Thyroid gland (tissue), 4 donors: ENCODE data around the gene PHTF1. TPM values are rescaled to one million over a fixed set of nuclear protein-coding genes. Genes with fewer than 3 reads are reported as not detected.

Source experiments
- DNase-seq, 2 donors: peaks; one replicate each; pipeline ENCODE4 v3.0.0-alpha.2; 2019
- H3K27ac ChIP-seq, 3 donors: fragments of 200-600 bp; sonication (generic); 1 replicate in 2 of 3; 2 replicates in 1 of 3; pipeline ENCODE4 v1.5.1; 2016 to 2019; ENCODE audit warnings: mild to moderate bottlenecking in 1 of 3, moderate library complexity in 1 of 3
- H3K27me3 ChIP-seq: fragments of 200-600 bp; sonication (generic); one replicate; pipeline ENCODE4 v1.5.1; 2019
- H3K36me3 ChIP-seq, 2 donors: fragments of 200-600 bp; sonication (generic); one replicate each; pipeline ENCODE4 v1.5.1; 2016 to 2019
- H3K4me1 ChIP-seq, 2 donors: fragments of 200-600 bp; sonication (generic); one replicate each; pipeline ENCODE4 v1.5.1; 2017 to 2019
- H3K4me3 ChIP-seq, 3 donors: fragments of 200-600 bp; sonication (generic); replicated peaks in 1 of 3; 1 replicate in 2 of 3; 2 replicates in 1 of 3; pipeline ENCODE4 v1.5.1; 2016; ENCODE audit warnings: mild to moderate bottlenecking in 1 of 3
- H3K9me3 ChIP-seq: fragments of 200-600 bp; sonication (generic); one replicate; pipeline ENCODE4 v1.5.1; 2017
- POLR2A ChIP-seq, 2 donors: fragments of 450-650 bp; IDR thresholded peaks; one replicate each; pipeline ENCODE4 v1.6.1; 2017; ENCODE audit warnings: antibody characterized with exemption in 2 of 2, mild to moderate bottlenecking in 2 of 2, moderate library complexity in 1 of 2
- WGBS, 2 donors: methylation state at CpG; one replicate each; pipeline ENCODE4 v1.1.5; 2017; 5-methylcytosine and 5-hydroxymethylcytosine counted together
- intact Hi-C: fragments of 100-400 bp; cut with DNase I; formaldehyde crosslinking; loops from one replicate; pipeline ENCODE4 v1.15.1; 2023
- total RNA-seq, 4 donors: library from RNA; depleted of rRNA; stranded (reverse); fragments of >200 nt; gene quantifications; one replicate each; pipeline ENCODE4 v1.2.3, GENCODE V29; 2016
- TF ChIP-seq, protein P1 (sequence below), 6 experiments: fragments of 200-600 bp in 3 of 6; fragments of 450-650 bp in 3 of 6; sonication (generic) in 3 of 6; IDR thresholded peaks; one replicate each; pipeline ENCODE4 v1.5.1; 2016 to 2019; ENCODE audit warnings: antibody characterized with exemption in 6 of 6, mild to moderate bottlenecking in 2 of 6, inconsistent platforms in 1 of 6, moderate library complexity in 1 of 6

Gene PHTF1
- total RNA-seq, 4 donors from 2014 or later, result 14.4 to 25.4 (median 20.9) TPM

DNA sequence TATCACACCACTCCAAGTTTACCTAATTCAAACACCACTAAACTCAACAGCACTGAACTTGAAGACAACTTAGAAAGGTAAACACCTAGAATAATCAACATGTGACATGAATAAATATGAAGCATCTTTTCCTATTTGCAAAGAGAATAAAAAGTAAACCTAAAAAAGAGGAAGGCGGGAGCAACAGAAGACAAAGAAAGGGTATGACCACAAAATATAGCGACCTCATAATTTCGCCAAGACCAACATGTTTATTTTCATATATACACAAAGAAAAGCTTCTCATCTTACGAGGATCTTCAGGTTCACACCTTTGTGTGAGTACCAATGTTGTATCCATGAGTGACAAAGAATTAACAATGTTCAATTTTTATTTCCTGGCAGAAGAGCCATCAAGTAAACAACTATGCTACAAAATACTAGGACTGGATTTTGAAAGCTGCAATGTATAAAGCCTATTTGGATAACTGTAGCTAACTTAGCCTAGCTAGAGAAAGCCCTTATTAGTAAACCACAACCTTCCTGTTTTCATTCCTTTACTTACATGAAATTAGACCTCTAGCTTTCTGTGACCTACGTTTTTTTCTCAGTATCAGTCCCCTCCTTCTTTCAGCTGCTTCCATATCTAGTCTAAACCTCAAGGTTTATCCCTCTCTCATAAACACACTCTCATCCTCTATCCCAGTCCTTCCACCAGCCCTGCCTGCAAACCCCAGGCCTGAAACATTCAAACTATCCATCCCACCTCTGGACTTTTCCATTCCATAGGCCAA, 21.3 kb upstream of the PHTF1 start:
- Histone ChIP-seq H3K4me3 (no peak overlapping the region), H3K27ac (no peak overlapping the region), H3K36me3 (no peaks in the 10 kb centered on the region), H3K27me3 (no peaks in the 10 kb centered on the region), H3K4me1 (peaks cover 13 to 14% of the 10 kb centered on the region in 2 donors), H3K9me3 (no peaks in the 10 kb centered on the region)
- 84 to 87% methylated on average over 5 of the region's 5 CpGs for WGBS, 2 donors
- no peak for DNase-seq
- intact Hi-C loops, result no loop called here
- TF ChIP-seq, protein P1, sequence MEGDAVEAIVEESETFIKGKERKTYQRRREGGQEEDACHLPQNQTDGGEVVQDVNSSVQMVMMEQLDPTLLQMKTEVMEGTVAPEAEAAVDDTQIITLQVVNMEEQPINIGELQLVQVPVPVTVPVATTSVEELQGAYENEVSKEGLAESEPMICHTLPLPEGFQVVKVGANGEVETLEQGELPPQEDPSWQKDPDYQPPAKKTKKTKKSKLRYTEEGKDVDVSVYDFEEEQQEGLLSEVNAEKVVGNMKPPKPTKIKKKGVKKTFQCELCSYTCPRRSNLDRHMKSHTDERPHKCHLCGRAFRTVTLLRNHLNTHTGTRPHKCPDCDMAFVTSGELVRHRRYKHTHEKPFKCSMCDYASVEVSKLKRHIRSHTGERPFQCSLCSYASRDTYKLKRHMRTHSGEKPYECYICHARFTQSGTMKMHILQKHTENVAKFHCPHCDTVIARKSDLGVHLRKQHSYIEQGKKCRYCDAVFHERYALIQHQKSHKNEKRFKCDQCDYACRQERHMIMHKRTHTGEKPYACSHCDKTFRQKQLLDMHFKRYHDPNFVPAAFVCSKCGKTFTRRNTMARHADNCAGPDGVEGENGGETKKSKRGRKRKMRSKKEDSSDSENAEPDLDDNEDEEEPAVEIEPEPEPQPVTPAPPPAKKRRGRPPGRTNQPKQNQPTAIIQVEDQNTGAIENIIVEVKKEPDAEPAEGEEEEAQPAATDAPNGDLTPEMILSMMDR (IDR thresholded peaks at IDR 0.05), result no peak
- TF ChIP-seq POLR2A (IDR thresholded peaks at IDR 0.05), result no peak

DNA sequence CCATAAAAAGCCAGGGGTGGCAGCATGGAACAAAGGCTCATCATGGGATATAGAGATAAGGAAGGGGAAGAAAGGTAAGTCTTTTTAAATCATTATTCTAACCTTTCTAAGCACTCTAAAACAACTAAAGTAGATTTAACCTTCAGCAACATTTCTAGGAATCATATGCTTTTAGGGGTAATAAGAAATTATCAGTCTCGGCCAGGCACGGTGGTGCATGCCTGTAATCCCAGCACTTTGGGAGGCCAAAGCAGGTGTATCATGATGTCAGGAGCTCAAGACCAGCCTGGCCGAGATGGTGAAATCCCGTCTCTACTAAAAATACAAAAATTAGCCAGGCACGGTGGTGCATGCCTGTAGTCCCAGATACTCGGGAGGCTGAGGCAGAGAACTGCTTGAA, 20.3 kb upstream of the PHTF1 start:
- intact Hi-C loops, result no loop called here
- DNase-seq, result no peak
- Histone ChIP-seq H3K4me3 (no peak overlapping the region), H3K27ac (no peak overlapping the region), H3K27me3 (no peaks in the 10 kb centered on the region), H3K9me3 (no peaks in the 10 kb centered on the region), H3K4me1 (peaks cover 9 to 14% of the 10 kb centered on the region in 2 donors), H3K36me3 (no peaks in the 10 kb centered on the region)
- whole genome bisulfite sequencing, 2 donors, result 86 to 90% methylated on average over 6 of the region's 6 CpGs
- TF ChIP-seq, protein P1 (IDR thresholded peaks at IDR 0.05), result no peak
- no peak for TF ChIP-seq POLR2A (IDR thresholded peaks at IDR 0.05)

DNA sequence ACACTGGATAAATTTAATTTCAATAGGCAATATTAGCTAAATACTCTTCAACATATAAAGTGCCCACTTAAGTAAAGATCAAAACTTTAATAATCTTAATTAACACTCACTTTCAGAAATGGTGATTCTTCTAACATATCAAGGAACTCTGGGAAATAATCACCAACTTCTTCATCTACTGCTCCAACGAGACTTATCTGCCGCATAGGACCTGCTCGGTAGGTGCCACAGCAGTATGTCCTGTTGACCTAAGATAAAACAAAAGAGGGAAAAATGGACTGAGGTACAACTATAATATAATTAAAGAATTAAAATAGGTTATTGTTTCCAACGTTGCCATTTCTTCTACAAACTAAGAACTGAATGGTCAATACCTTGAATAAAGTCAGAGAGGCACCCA, 18.3 kb upstream of the PHTF1 start:
- H3K27me3 ChIP-seq, result no peaks in the 10 kb centered on the region
- peaks cover 0 to 2% of the 10 kb centered on the region in 2 donors for H3K4me1 ChIP-seq
- TF ChIP-seq, protein P1 (IDR thresholded peaks at IDR 0.05), result no peak
- no peak for TF ChIP-seq POLR2A (IDR thresholded peaks at IDR 0.05)
- H3K36me3 ChIP-seq, result no peaks in the 10 kb centered on the region
- no peak overlapping the region for H3K4me3 ChIP-seq
- no peaks in the 10 kb centered on the region for H3K9me3 ChIP-seq
- WGBS, 2 donors, result 94 to 95% methylated on average over 4 of the region's 4 CpGs
- intact Hi-C loops, result no loop called here
- no peak for DNase-seq
- no peak overlapping the region for H3K27ac ChIP-seq

DNA sequence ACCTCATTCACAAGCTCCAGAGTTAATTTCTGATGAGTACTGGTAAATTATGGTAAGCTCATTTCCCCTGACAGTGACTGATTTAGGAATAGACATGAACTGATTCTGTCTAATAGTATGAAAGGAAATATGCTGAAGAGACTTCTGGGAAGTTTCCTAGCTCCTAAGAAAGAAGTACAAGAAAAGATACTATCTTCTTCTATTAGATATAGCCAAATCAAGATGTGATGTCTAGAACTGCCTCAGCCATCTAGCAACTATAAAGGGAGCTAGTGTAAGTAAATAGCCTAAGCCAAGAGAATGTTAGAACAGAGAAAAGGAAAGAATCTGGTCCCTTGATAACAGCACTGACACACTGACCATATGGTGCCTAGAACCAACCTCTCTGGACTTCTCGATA, 10.7 kb upstream of the PHTF1 start:
- no peak for TF ChIP-seq POLR2A (IDR thresholded peaks at IDR 0.05)
- TF ChIP-seq, protein P1 (IDR thresholded peaks at IDR 0.05), result no peak
- H3K4me3 ChIP-seq, result no peak overlapping the region
- H3K27ac ChIP-seq, result no peak overlapping the region
- H3K36me3 ChIP-seq, result peaks cover 0 to 10% of the 10 kb centered on the region in 2 donors
- H3K4me1 ChIP-seq, result peaks cover 0 to 7% of the 10 kb centered on the region in 2 donors
- intact Hi-C loops, result no loop called here
- no peaks in the 10 kb centered on the region for H3K9me3 ChIP-seq
- WGBS, 2 donors, result 87 to 97% methylated on average over 1 of the region's 1 CpG
- DNase-seq, result no peak
- H3K27me3 ChIP-seq, result no peaks in the 10 kb centered on the region

DNA sequence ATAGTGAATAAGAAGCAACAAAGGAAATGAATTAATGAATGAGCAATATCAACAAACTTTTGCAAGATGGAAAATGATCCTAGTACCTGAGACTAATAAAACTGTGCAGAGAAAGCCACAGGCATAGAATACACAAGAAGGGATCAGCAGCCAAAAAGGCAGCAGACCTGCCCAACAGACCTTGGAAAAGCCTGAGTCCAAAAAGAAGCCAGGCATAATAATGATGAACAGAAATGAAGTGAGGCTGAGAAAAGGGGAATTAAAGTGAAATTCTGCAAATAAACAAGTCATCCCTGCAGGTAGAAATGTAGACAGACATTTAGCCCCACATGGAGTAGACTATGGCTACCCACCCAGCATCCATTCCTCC, 10.3 kb upstream of the PHTF1 start:
- no peak overlapping the region for H3K4me3 ChIP-seq
- peaks cover 0 to 10% of the 10 kb centered on the region in 2 donors for H3K36me3 ChIP-seq
- intact Hi-C loops, result no loop called here

More for the DNA sequence above, 10.3 kb upstream of the PHTF1 start:
- no peaks in the 10 kb centered on the region for H3K9me3 ChIP-seq
- H3K27ac ChIP-seq, result no peak overlapping the region
- TF ChIP-seq POLR2A (IDR thresholded peaks at IDR 0.05), result no peak
- TF ChIP-seq, protein P1 (IDR thresholded peaks at IDR 0.05), result no peak
- no peak for DNase-seq
- no peaks in the 10 kb centered on the region for H3K27me3 ChIP-seq
- H3K4me1 ChIP-seq, result peaks cover 0 to 7% of the 10 kb centered on the region in 2 donors
